ENCODE data around the gene RERG.

RERG gene

DNA sequence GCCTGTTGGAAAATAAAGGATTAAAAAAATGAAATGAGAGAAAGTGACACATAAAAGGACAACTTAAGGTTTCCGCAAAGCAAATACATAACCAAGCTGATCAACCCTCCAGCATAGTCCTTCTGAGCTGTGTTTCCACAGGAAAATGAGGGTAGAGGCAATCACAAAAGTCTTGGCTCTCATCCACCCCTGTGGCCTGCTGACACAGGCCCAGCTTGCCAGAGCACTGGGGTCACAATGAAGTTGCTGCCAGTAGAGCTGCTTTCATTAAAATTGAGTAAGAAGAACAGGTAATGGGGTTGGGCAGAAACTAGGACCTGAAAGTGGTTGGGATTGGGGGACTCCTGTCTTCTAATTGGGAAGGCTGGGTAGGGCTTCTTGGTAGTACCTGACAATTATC, 65.9 kb downstream of the RERG start:
- Histone ChIP-seq H3K27me3 (replicated peaks in 2 of 5; ENCODE audit: control insufficient read depth in 4 of 5, insufficient read depth in 5 of 5, low read length in 4 of 5) (peaks cover 0 to 16% (median 0%) of the 10 kb centered on the region in 5 experiments), H3K4me3 (ENCODE audit: control insufficient read depth in 1 of 7, extremely low read depth in 1 of 7, insufficient read depth in 4 of 7, low read depth in 2 of 7, low read length in 6 of 7) (no peak overlapping the region), H3K27ac (ENCODE audit: insufficient read depth in 1 of 2, low read depth in 1 of 2, low read length in 2 of 2, poor library complexity in 1 of 2, severe bottlenecking in 2 of 2) (no peak overlapping the region), H3K36me3 (ENCODE audit: control insufficient read depth in 4 of 4, insufficient read depth in 4 of 4, low read length in 3 of 4) (no peaks in the 10 kb centered on the region), H3K9me3 (ENCODE audit: control extremely low read depth in 1 of 5, control insufficient read depth in 4 of 5, insufficient read depth in 2 of 5, low read depth in 1 of 5, low read length in 4 of 5) (no peaks in the 10 kb centered on the region), H3K4me1 (ENCODE audit: control extremely low read depth in 1 of 4, control insufficient read depth in 4 of 4, insufficient read depth in 4 of 4, low read length in 3 of 4) (no peaks in the 10 kb centered on the region)
- POLR2A ChIA-PET = no interaction called here
- CTCF ChIA-PET = interaction anchor here (1.1 to 1.8 kb wide), 2 partner anchors 66 to 368 kb away, joined by 4 read pairs; partner anchors contain the start of gene RERG
- DNase-seq = no peak
- no CpG with 5 or more reads among the region's 1 CpG for WGBS (ENCODE audit: insufficient coverage)

DNA sequence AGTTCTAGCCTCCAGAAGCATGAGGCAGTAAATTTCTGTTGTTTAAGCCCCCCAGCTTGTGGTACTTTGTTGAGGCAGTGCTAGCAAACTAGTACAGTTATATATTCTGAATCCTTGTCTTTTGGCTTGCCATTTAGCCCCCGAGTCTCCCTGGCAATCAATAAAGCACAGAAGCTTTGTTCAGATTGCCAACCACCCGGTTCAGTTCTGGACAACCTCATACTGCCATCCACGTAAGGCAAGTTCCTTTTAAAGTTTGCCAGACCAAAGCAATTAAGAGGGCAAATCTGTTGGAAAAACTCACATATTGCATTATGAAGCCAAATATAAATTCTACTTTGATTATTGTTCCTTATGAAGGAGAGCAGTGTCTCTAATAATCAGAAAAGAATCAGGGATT, 67.1 kb downstream of the RERG start:
- H3K27me3 ChIP-seq (replicated peaks in 2 of 5; ENCODE audit: control insufficient read depth in 4 of 5, insufficient read depth in 5 of 5, low read length in 4 of 5) = peaks cover 0 to 16% (median 0%) of the 10 kb centered on the region in 5 experiments
- no peak overlapping the region for H3K27ac ChIP-seq (ENCODE audit: insufficient read depth in 1 of 2, low read depth in 1 of 2, low read length in 2 of 2, poor library complexity in 1 of 2, severe bottlenecking in 2 of 2)
- H3K9me3 ChIP-seq (ENCODE audit: control extremely low read depth in 1 of 5, control insufficient read depth in 4 of 5, insufficient read depth in 2 of 5, low read depth in 1 of 5, low read length in 4 of 5) = no peaks in the 10 kb centered on the region
- no peak overlapping the region for H3K4me3 ChIP-seq (ENCODE audit: control insufficient read depth in 1 of 7, extremely low read depth in 1 of 7, insufficient read depth in 4 of 7, low read depth in 2 of 7, low read length in 6 of 7)
- ChIA-PET POLR2A (no interaction called here), CTCF (interaction anchor here (1.1 to 1.8 kb wide), 3 partner anchors 67 to 369 kb away, joined by 3 to 4 read pairs (median 4); partner anchors contain the start of gene RERG)
- no peaks in the 10 kb centered on the region for H3K4me1 ChIP-seq (ENCODE audit: control extremely low read depth in 1 of 4, control insufficient read depth in 4 of 4, insufficient read depth in 4 of 4, low read length in 3 of 4)
- DNase-seq = no peak
- H3K36me3 ChIP-seq (ENCODE audit: control insufficient read depth in 4 of 4, insufficient read depth in 4 of 4, low read length in 3 of 4) = no peaks in the 10 kb centered on the region
- 100% methylated on average over 2 of the region's 3 CpGs for WGBS (ENCODE audit: insufficient coverage)

DNA sequence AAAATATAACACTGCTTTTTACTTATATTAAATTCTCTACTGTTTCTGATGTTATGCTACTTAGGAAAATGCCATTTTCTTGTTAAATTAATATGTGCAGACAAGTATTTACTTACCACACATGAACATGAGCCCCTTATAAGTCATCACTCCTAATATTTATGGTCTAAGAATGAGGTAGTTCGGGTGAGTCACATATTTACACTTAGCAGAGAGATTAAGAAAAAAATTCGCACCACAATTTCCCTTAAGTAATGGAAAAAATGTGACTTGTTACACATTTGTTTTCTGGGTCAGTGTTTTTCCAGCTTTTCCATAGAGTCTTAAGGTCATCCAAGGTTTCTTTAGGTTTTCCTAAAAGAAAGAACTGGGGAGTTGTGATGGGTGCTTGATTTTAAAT, 68.3 kb downstream of the RERG start:
- no peak overlapping the region for H3K27ac ChIP-seq (ENCODE audit: insufficient read depth in 1 of 2, low read depth in 1 of 2, low read length in 2 of 2, poor library complexity in 1 of 2, severe bottlenecking in 2 of 2)
- H3K27me3 ChIP-seq (replicated peaks in 2 of 5; ENCODE audit: control insufficient read depth in 4 of 5, insufficient read depth in 5 of 5, low read length in 4 of 5) = peaks cover 0 to 18% (median 0%) of the 10 kb centered on the region in 5 experiments
- CTCF ChIA-PET = interaction anchor here (0.9 to 1.7 kb wide), 3 partner anchors 9 to 67 kb away, joined by 3 to 4 read pairs (median 3); no protein-coding TSS in a partner anchor
- no peaks in the 10 kb centered on the region for H3K9me3 ChIP-seq (ENCODE audit: control extremely low read depth in 1 of 5, control insufficient read depth in 4 of 5, insufficient read depth in 2 of 5, low read depth in 1 of 5, low read length in 4 of 5)
- POLR2A ChIA-PET = no interaction called here
- peak in 2 of 3 donors; percentile 7 to 21 for DNase-seq
- H3K4me3 ChIP-seq (ENCODE audit: control insufficient read depth in 1 of 7, extremely low read depth in 1 of 7, insufficient read depth in 4 of 7, low read depth in 2 of 7, low read length in 6 of 7) = no peak overlapping the region
- WGBS (ENCODE audit: insufficient coverage) = 80% methylated on average over 1 of the region's 2 CpGs
- H3K4me1 ChIP-seq (ENCODE audit: control extremely low read depth in 1 of 4, control insufficient read depth in 4 of 4, insufficient read depth in 4 of 4, low read length in 3 of 4) = no peaks in the 10 kb centered on the region
- H3K36me3 ChIP-seq (ENCODE audit: control insufficient read depth in 4 of 4, insufficient read depth in 4 of 4, low read length in 3 of 4) = no peaks in the 10 kb centered on the region

DNA sequence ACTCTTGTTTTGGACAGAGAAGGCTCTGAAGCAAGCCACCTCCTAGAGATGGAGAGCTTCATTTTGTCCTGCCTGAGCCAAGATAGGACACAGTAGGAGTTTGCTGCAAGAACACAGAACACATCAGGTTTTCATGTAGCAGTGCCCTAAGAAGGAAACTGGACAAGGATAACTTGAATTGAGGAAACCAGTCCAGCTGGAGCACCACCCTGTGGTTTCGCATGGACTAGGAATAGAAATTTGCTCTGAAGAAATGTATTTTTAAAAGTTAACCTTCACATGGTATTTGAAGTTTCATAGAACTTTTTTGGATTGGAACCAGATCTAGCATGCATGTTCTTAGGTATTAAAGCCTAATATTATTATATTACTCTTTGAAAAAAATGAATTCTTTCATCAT, 68.8 kb downstream of the RERG start:
- no peak for DNase-seq
- Histone ChIP-seq H3K9me3 (ENCODE audit: control extremely low read depth in 1 of 5, control insufficient read depth in 4 of 5, insufficient read depth in 2 of 5, low read depth in 1 of 5, low read length in 4 of 5) (no peaks in the 10 kb centered on the region), H3K4me3 (ENCODE audit: control insufficient read depth in 1 of 7, extremely low read depth in 1 of 7, insufficient read depth in 4 of 7, low read depth in 2 of 7, low read length in 6 of 7) (no peak overlapping the region), H3K4me1 (ENCODE audit: control extremely low read depth in 1 of 4, control insufficient read depth in 4 of 4, insufficient read depth in 4 of 4, low read length in 3 of 4) (no peaks in the 10 kb centered on the region), H3K27ac (ENCODE audit: insufficient read depth in 1 of 2, low read depth in 1 of 2, low read length in 2 of 2, poor library complexity in 1 of 2, severe bottlenecking in 2 of 2) (no peak overlapping the region), H3K27me3 (replicated peaks in 2 of 5; ENCODE audit: control insufficient read depth in 4 of 5, insufficient read depth in 5 of 5, low read length in 4 of 5) (peaks cover 0 to 18% (median 0%) of the 10 kb centered on the region in 5 experiments), H3K36me3 (ENCODE audit: control insufficient read depth in 4 of 4, insufficient read depth in 4 of 4, low read length in 3 of 4) (no peaks in the 10 kb centered on the region)
- 100% methylated on average over 1 of the region's 1 CpG for WGBS (ENCODE audit: insufficient coverage)
- ChIA-PET POLR2A (no interaction called here), CTCF (interaction anchor here (0.7 to 1.7 kb wide), 4 partner anchors 10 to 69 kb away, joined by 3 to 5 read pairs (median 4); partner anchors contain the start of gene RERG)

DNA sequence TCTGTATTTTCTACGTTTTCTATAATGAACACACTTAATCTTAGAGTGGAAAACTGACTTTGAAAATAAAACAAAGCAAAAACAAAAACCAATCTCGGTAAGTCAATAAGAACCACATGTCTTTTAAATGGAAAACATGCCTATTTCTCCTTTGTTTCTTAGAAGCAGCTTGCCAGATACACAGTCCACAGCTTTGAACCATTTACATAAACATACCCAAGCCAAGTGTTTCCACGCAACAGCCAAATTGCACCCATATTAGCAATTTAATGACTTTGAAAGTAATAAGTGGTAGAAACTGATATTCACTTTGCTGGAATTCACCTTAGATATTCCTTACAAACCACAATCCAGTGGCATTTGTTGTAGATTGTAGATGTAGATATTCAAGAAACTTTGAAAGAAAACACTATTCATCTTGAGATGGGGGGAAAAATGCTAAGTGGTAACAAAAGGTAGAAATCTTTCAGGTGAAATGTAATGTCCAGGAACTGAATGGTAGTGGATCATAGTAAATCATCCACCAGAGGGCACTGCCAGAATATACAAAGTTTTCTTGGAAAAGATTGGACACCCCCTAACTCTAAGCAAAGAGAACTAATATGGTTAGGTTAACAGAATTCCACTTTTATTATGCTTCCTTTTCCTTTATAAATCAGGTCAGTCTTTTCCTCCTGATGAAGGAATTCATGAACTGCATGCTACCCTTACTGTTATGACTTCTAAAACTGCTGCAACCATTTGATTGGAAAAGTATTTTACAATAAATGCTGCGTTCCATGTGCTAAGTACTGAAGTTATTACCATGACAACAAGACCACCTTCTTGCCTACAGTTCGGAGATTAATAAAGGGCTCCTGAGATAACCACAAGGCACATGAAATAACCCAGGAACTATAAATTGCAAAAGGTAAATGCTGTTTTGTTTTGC, 69.8 kb downstream of the RERG start:
- peaks cover 0 to 19% (median 0%) of the 10 kb centered on the region in 5 experiments for H3K27me3 ChIP-seq (replicated peaks in 2 of 5; ENCODE audit: control insufficient read depth in 4 of 5, insufficient read depth in 5 of 5, low read length in 4 of 5)
- no peak overlapping the region for H3K4me3 ChIP-seq (ENCODE audit: control insufficient read depth in 1 of 7, extremely low read depth in 1 of 7, insufficient read depth in 4 of 7, low read depth in 2 of 7, low read length in 6 of 7)
- ChIA-PET POLR2A (no interaction called here), CTCF (interaction anchor here (0.7 to 2.2 kb wide), 7 partner anchors 10 to 118 kb away, joined by 3 to 11 read pairs (median 4); partner anchors contain the start of gene RERG)
- no peaks in the 10 kb centered on the region for H3K4me1 ChIP-seq (ENCODE audit: control extremely low read depth in 1 of 4, control insufficient read depth in 4 of 4, insufficient read depth in 4 of 4, low read length in 3 of 4)
- no peaks in the 10 kb centered on the region for H3K9me3 ChIP-seq (ENCODE audit: control extremely low read depth in 1 of 5, control insufficient read depth in 4 of 5, insufficient read depth in 2 of 5, low read depth in 1 of 5, low read length in 4 of 5)
- H3K27ac ChIP-seq (ENCODE audit: insufficient read depth in 1 of 2, low read depth in 1 of 2, low read length in 2 of 2, poor library complexity in 1 of 2, severe bottlenecking in 2 of 2) = no peak overlapping the region
- H3K36me3 ChIP-seq (ENCODE audit: control insufficient read depth in 4 of 4, insufficient read depth in 4 of 4, low read length in 3 of 4) = no peaks in the 10 kb centered on the region
- DNase-seq = peak; percentile 9 to 38 (median 28)
- WGBS (ENCODE audit: insufficient coverage) = 100% methylated on average over 1 of the region's 5 CpGs

DNA sequence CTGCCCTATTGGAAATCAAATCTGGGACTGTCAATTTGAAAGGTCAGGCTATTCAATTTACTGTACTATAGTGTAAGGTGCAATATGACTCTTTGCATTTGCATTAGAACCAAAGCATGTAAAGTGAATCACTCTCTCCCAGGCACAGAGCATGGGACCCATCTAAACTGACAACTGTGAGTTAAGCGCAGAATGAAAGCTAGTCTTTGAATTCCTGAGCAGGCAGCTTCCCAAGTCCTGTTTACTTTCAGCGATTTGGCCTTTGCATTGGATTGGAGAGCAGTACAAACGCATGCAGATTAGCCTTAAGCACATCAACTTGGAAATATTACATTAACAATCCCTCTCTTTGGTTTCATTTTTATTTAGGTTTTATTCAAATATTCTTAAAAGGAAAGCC, 74.6 kb downstream of the RERG start:
- H3K27ac ChIP-seq (ENCODE audit: insufficient read depth in 1 of 2, low read depth in 1 of 2, low read length in 2 of 2, poor library complexity in 1 of 2, severe bottlenecking in 2 of 2) = no peak overlapping the region
- CTCF ChIA-PET = interaction anchor here (0.8 to 1.3 kb wide), 2 partner anchors 74 to 123 kb away, joined by 3 to 4 read pairs; partner anchors contain the start of gene RERG

DNA sequence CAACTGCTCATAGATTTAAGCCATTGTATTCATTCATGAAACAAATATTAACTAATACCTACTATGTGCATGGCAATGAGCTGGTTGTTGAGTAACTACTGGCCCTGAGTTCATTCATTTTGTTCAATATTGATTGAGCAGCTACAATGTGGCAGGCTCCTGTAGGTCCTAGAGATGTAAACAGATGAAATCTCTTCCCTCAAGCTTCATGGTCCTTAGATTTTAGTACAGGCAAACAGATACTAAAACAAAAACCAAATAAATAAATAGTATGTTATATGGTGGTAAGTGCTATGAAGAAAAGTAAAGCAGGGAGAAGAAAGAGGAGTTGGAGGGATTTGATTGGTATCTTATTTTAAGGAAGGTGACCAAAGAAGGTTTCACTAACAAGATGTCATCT, 77.8 kb downstream of the RERG start:
- ChIA-PET CTCF (interaction anchor here (0.6 kb wide), 1 partner anchor 77 kb away, joined by 3 read pairs; no protein-coding TSS in a partner anchor), POLR2A (no interaction called here)
- Histone ChIP-seq H3K4me3 (ENCODE audit: control insufficient read depth in 1 of 7, extremely low read depth in 1 of 7, insufficient read depth in 4 of 7, low read depth in 2 of 7, low read length in 6 of 7) (no peak overlapping the region), H3K27ac (ENCODE audit: insufficient read depth in 1 of 2, low read depth in 1 of 2, low read length in 2 of 2, poor library complexity in 1 of 2, severe bottlenecking in 2 of 2) (no peak overlapping the region), H3K9me3 (ENCODE audit: control extremely low read depth in 1 of 5, control insufficient read depth in 4 of 5, insufficient read depth in 2 of 5, low read depth in 1 of 5, low read length in 4 of 5) (no peaks in the 10 kb centered on the region), H3K4me1 (ENCODE audit: control extremely low read depth in 1 of 4, control insufficient read depth in 4 of 4, insufficient read depth in 4 of 4, low read length in 3 of 4) (no peaks in the 10 kb centered on the region), H3K36me3 (ENCODE audit: control insufficient read depth in 4 of 4, insufficient read depth in 4 of 4, low read length in 3 of 4) (no peaks in the 10 kb centered on the region), H3K27me3 (replicated peaks in 2 of 5; ENCODE audit: control insufficient read depth in 4 of 5, insufficient read depth in 5 of 5, low read length in 4 of 5) (peaks cover 0 to 7% (median 0%) of the 10 kb centered on the region in 5 experiments)
- DNase-seq = no peak

More for the DNA sequence above, 74.6 kb downstream of the RERG start:
- 94% methylated on average over 2 of the region's 3 CpGs for WGBS (ENCODE audit: insufficient coverage)
- Histone ChIP-seq H3K36me3 (ENCODE audit: control insufficient read depth in 4 of 4, insufficient read depth in 4 of 4, low read length in 3 of 4) (no peaks in the 10 kb centered on the region), H3K9me3 (ENCODE audit: control extremely low read depth in 1 of 5, control insufficient read depth in 4 of 5, insufficient read depth in 2 of 5, low read depth in 1 of 5, low read length in 4 of 5) (no peaks in the 10 kb centered on the region), H3K27me3 (replicated peaks in 2 of 5; ENCODE audit: control insufficient read depth in 4 of 5, insufficient read depth in 5 of 5, low read length in 4 of 5) (peaks cover 0 to 12% (median 0%) of the 10 kb centered on the region in 5 experiments), H3K4me1 (ENCODE audit: control extremely low read depth in 1 of 4, control insufficient read depth in 4 of 4, insufficient read depth in 4 of 4, low read length in 3 of 4) (no peaks in the 10 kb centered on the region), H3K4me3 (ENCODE audit: control insufficient read depth in 1 of 7, extremely low read depth in 1 of 7, insufficient read depth in 4 of 7, low read depth in 2 of 7, low read length in 6 of 7) (no peak overlapping the region)
- no peak for DNase-seq
- POLR2A ChIA-PET = no interaction called here

Data from common myeloid progenitor, CD34-positive (primary cell).